Measurements from ENCODE around the gene ISX. TPM values are rescaled to one million over a fixed set of nuclear protein-coding genes. Genes with fewer than 3 reads are reported as not detected.

Gene ISX
- total RNA-seq, 6 experiments from 2014 or later: not detected

DNA sequence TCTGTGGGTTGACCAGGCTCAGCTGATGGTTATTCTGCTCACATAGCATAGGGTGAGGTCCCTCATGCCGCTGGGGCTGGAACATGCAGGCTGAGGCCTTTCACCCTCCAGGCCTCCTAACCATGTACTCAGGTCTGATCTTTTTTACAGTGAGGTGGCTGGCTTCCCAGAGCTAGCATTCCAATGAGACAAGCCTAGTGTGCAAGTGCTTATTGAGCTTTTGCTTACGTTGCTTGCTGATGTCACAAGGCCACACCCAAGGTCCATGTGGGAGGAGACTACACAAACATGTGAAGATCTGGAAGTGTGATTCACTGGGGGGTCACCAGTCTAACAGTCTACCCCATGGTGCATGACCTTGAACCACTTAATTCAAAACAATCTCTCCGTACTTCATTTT, 33.9 kb downstream of the ISX start:
- Mint-ChIP-seq H3K4me3 (no peak overlapping the region), H3K27ac (no peak overlapping the region), H3K9me3 (peaks cover 34% of the 10 kb centered on the region), H3K36me3 (ENCODE audit: low read depth) (peaks cover 5% of the 10 kb centered on the region; the same call in 1 of the 2 replicates), H3K4me1 (ENCODE audit: low read depth) (no peaks in the 10 kb centered on the region), H3K27me3 (ENCODE audit: insufficient read depth) (no peaks in the 10 kb centered on the region; the same call in 1 of the 2 replicates)
- TF ChIP-seq, protein P1, sequence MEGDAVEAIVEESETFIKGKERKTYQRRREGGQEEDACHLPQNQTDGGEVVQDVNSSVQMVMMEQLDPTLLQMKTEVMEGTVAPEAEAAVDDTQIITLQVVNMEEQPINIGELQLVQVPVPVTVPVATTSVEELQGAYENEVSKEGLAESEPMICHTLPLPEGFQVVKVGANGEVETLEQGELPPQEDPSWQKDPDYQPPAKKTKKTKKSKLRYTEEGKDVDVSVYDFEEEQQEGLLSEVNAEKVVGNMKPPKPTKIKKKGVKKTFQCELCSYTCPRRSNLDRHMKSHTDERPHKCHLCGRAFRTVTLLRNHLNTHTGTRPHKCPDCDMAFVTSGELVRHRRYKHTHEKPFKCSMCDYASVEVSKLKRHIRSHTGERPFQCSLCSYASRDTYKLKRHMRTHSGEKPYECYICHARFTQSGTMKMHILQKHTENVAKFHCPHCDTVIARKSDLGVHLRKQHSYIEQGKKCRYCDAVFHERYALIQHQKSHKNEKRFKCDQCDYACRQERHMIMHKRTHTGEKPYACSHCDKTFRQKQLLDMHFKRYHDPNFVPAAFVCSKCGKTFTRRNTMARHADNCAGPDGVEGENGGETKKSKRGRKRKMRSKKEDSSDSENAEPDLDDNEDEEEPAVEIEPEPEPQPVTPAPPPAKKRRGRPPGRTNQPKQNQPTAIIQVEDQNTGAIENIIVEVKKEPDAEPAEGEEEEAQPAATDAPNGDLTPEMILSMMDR (IDR thresholded peaks at IDR 0.05): no peak
- DNase-seq: no peak

DNA sequence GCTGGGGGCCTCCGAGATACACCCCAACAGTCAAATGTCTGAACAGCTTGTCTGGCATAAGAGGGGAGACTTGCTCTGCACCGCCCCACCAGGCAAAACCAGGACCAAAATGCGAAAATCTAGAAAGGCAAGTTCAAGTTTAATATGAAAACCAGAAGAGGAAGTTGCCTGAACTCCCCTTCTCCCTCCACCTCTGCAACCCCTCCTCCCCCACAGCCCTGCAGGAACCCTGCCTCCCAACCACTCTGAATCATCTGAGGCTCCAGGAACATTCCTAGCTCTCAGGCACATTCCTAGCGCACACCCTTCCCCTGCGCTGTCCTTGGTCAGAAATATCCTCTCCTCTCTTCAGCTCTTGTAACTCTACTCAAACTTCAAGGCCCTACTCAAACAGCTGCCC, 36.7 kb downstream of the ISX start:
- Mint-ChIP-seq H3K4me3 (no peak overlapping the region), H3K4me1 (ENCODE audit: low read depth) (no peaks in the 10 kb centered on the region), H3K9me3 (peaks cover 13% of the 10 kb centered on the region), H3K27ac (no peak overlapping the region), H3K36me3 (ENCODE audit: low read depth) (peaks cover 2% of the 10 kb centered on the region; the same call in 1 of the 2 replicates), H3K27me3 (ENCODE audit: insufficient read depth) (no peaks in the 10 kb centered on the region; the same call in 1 of the 2 replicates)
- no peak for DNase-seq
- TF ChIP-seq, protein P1 (IDR thresholded peaks at IDR 0.05): no peak

GRCh38 chr22:35103761-35104160, 37.8 kb downstream of the ISX start:
- DNase-seq: no peak
- Mint-ChIP-seq H3K4me1 (ENCODE audit: low read depth) (no peaks in the 10 kb centered on the region), H3K4me3 (no peak overlapping the region), H3K27me3 (ENCODE audit: insufficient read depth) (no peaks in the 10 kb centered on the region; the same call in 1 of the 2 replicates), H3K9me3 (peaks cover 21% of the 10 kb centered on the region), H3K27ac (no peak overlapping the region), H3K36me3 (ENCODE audit: low read depth) (no peaks in the 10 kb centered on the region)
- TF ChIP-seq, protein P1 (IDR thresholded peaks at IDR 0.05): no peak

DNA sequence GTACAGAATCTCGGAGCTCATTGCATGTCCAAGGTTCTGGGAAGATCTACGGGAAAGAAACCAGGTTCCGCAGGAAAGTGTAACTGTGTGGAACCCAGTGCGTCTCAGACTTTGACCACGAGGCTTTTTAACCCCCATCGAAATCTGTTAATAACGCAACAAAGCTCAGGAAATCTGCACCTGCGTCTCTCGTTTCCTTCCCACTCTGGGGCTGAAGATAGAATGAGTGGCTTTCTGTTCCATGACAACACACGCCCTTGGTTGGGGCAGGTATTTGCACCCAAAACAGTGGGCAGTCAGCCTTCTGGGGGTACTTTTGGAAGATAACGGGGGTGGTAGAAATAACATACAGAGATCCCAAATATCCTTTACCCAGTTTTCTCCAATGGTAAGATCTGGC, 38.5 kb downstream of the ISX start:
- Mint-ChIP-seq H3K27ac (no peak overlapping the region), H3K36me3 (ENCODE audit: low read depth) (no peaks in the 10 kb centered on the region), H3K4me1 (ENCODE audit: low read depth) (no peaks in the 10 kb centered on the region), H3K27me3 (ENCODE audit: insufficient read depth) (no peaks in the 10 kb centered on the region; the same call in 1 of the 2 replicates), H3K4me3 (no peak overlapping the region), H3K9me3 (peaks cover 26% of the 10 kb centered on the region; the same call in 1 of the 2 replicates)
- TF ChIP-seq, protein P1 (IDR thresholded peaks at IDR 0.05): no peak
- DNase-seq: no peak

DNA sequence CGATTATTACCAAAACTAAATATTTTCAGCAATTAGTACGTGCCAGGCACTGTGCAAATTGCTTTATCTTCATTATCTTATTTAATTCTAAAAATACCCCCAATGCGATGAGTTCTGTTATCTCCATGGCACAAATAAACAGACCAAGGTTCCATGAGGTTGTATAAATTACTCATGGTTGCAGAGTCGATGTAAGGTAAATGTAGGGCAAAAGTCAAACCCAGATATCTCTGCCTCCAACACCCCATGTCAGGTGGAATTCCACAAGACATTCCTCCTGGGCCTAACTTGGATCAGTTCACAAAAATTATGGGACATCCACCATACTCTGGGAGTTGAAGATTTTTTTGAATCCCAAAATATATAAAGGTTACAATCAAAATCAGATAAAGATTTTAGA, 43.7 kb downstream of the ISX start:
- Mint-ChIP-seq H3K9me3 (peaks cover 39% of the 10 kb centered on the region), H3K27ac (no peak overlapping the region), H3K27me3 (ENCODE audit: insufficient read depth) (no peaks in the 10 kb centered on the region; the same call in 1 of the 2 replicates), H3K36me3 (ENCODE audit: low read depth) (no peaks in the 10 kb centered on the region), H3K4me3 (no peak overlapping the region), H3K4me1 (ENCODE audit: low read depth) (no peaks in the 10 kb centered on the region)
- TF ChIP-seq, protein P1 (IDR thresholded peaks at IDR 0.05): no peak
- DNase-seq: no peak

- H3K36me3 Mint-ChIP-seq (ENCODE audit: low read depth): no peaks in the 10 kb centered on the region
- no peaks in the 10 kb centered on the region; the same call in 1 of the 2 replicates for H3K27me3 Mint-ChIP-seq (ENCODE audit: insufficient read depth)
- TF ChIP-seq, protein P1 (IDR thresholded peaks at IDR 0.05): no peak
- H3K27ac Mint-ChIP-seq: no peak overlapping the region
- DNase-seq: no peak
- no peak overlapping the region for H3K4me3 Mint-ChIP-seq
- H3K4me1 Mint-ChIP-seq (ENCODE audit: low read depth): no peaks in the 10 kb centered on the region
- peaks cover 49% of the 10 kb centered on the region for H3K9me3 Mint-ChIP-seq
Observed at GRCh38 chr22:35111244-35111643, 45.3 kb downstream of the ISX start.

All from HFFc6 (cell line).